B cell (primary cell): Measurements from ENCODE around the gene CYP26C1. TPM values are rescaled to one million over a fixed set of nuclear protein-coding genes. Genes with fewer than 3 reads are reported as not detected.

Source experiments
- ATAC-seq: fragments of 200-7000 bp; cut with Tn5 transposase; one replicate; pipeline ENCODE4 v1.10.0; 2021; ENCODE audit warnings: low read depth, mild to moderate bottlenecking, moderate number of reproducible peaks, moderate library complexity
- CTCF ChIA-PET: fragments of 350-600 bp; sonication (Branson Sonifier 250); formaldehyde crosslinking; loops from one replicate; lab custom pipeline; 2021; ENCODE audit warnings: antibody characterized with exemption, inconsistent platforms; lab: Charles Lee
- POLR2A ChIA-PET: fragments of 350-600 bp; sonication (Branson Sonifier 250); formaldehyde crosslinking; loops from one replicate; lab custom pipeline; 2021; ENCODE audit warnings: antibody characterized with exemption; lab: Charles Lee
- DNase-seq: peaks from one replicate; pipeline ENCODE4 v3.0.0; 2013
- H2AFZ ChIP-seq: 2 replicates; pipeline ENCODE4 v1.6.1; 2012; ENCODE audit warnings: mild to moderate bottlenecking, low read depth, low read length; ENCODE audit not compliant: insufficient read depth, poor library complexity, severe bottlenecking
- H3K27ac ChIP-seq, 2 donors: 1 replicate in 1 of 2; 2 replicates in 1 of 2; pipeline ENCODE4 v1.5.1; 2012 to 2013; ENCODE audit warnings: low read length in 2 of 2, mild to moderate bottlenecking in 2 of 2, moderate library complexity in 1 of 2
- H3K27me3 ChIP-seq, 4 experiments: fragments of 200-600 bp in 1 of 4; sonication (generic) in 1 of 4; replicated peaks in 1 of 4; 1 replicate in 2 of 4; 2 replicates in 2 of 4; pipeline versions ENCODE4 v1.6.1 to v1.7.0; 2013 to 2016; ENCODE audit warnings: low read length in 3 of 4, mild to moderate bottlenecking in 2 of 4, mixed read lengths in 1 of 4, moderate library complexity in 1 of 4; ENCODE audit not compliant: insufficient read depth in 4 of 4, control insufficient read depth in 3 of 4; ENCODE audit errors: control extremely low read depth in 1 of 4
- H3K36me3 ChIP-seq, 2 experiments: replicated peaks in 1 of 2; 1 replicate in 1 of 2; 2 replicates in 1 of 2; pipeline versions ENCODE4 v1.6.1 to v1.7.1; 2013; ENCODE audit warnings: low read length in 1 of 2; ENCODE audit not compliant: insufficient read depth in 2 of 2, control insufficient read depth in 1 of 2; ENCODE audit errors: control extremely low read depth in 1 of 2, extremely low read depth in 1 of 2
- H3K4me1 ChIP-seq, 2 donors: fragments of 200-600 bp in 1 of 2; sonication (generic) in 1 of 2; 1 replicate in 1 of 2; 2 replicates in 1 of 2; pipeline versions ENCODE4 v1.5.1 to v1.6.1; 2013 to 2017; ENCODE audit warnings: low read length in 2 of 2; ENCODE audit not compliant: control insufficient read depth in 2 of 2, insufficient read depth in 2 of 2
- H3K4me2 ChIP-seq: replicated peaks from 2 replicates; pipeline ENCODE3; 2012; ENCODE audit warnings: mild to moderate bottlenecking, low read depth, low read length; ENCODE audit not compliant: poor library complexity, severe bottlenecking
- H3K4me3 ChIP-seq, 5 experiments: fragments of 200-600 bp in 1 of 5; sonication (generic) in 1 of 5; 1 replicate in 3 of 5; 2 replicates in 2 of 5; pipeline versions ENCODE4 v1.5.1 to v1.7.0; 2011 to 2016; ENCODE audit warnings: low read length in 4 of 5, mild to moderate bottlenecking in 4 of 5, low read depth in 2 of 5, control low read depth in 1 of 5, moderate library complexity in 1 of 5; ENCODE audit not compliant: insufficient read depth in 1 of 5; ENCODE audit errors: control extremely low read depth in 1 of 5, extremely low read depth in 1 of 5
- H3K79me2 ChIP-seq: fragments of 200-600 bp; sonication (generic); one replicate; pipeline ENCODE4 v1.6.0; 2016; ENCODE audit warnings: low read length; ENCODE audit not compliant: control insufficient read depth, insufficient read depth
- H3K9ac ChIP-seq: fragments of 200-600 bp; sonication (generic); 2 replicates; pipeline ENCODE4 v1.6.1; 2017; ENCODE audit warnings: mild to moderate bottlenecking, low read length, moderate library complexity
- H3K9me3 ChIP-seq, 3 donors: one replicate each; pipeline versions ENCODE4 v1.6.1 to v1.7.1; 2013; ENCODE audit warnings: low read length in 2 of 3; ENCODE audit not compliant: control insufficient read depth in 2 of 3, insufficient read depth in 1 of 3; ENCODE audit errors: control extremely low read depth in 1 of 3
- H4K20me1 ChIP-seq: 2 replicates; pipeline ENCODE4 v1.6.0; 2012; ENCODE audit warnings: mild to moderate bottlenecking, low read length; ENCODE audit not compliant: insufficient read depth, control insufficient read depth, poor library complexity, severe bottlenecking
- H3K27ac Mint-ChIP-seq: one replicate; pipeline ENCODE4 v1.8.0; 2021; ENCODE audit warnings: mixed read lengths
- H3K27me3 Mint-ChIP-seq: one replicate; pipeline ENCODE4 v1.8.0; 2021; ENCODE audit warnings: mixed read lengths
- H3K4me1 Mint-ChIP-seq: one replicate; pipeline ENCODE4 v1.8.0; 2021; ENCODE audit warnings: mixed read lengths
- H3K4me3 Mint-ChIP-seq: one replicate; pipeline ENCODE4 v1.8.0; 2021; ENCODE audit warnings: mixed read lengths
- H3K9me3 Mint-ChIP-seq: one replicate; pipeline ENCODE4 v1.8.0; 2022; ENCODE audit warnings: mixed read lengths; ENCODE audit not compliant: insufficient read depth
- CTCF ChIP-seq: fragments of 200-600 bp; IDR thresholded peaks from one replicate; pipeline ENCODE4 v1.8.0; 2022; ENCODE audit warnings: antibody characterized with exemption, mild to moderate bottlenecking
- EZH2 ChIP-seq: IDR thresholded peaks from 2 replicates; pipeline ENCODE4 v1.6.1; 2012; ENCODE audit warnings: borderline replicate concordance, low read depth, mild to moderate bottlenecking, moderate library complexity, low read length; ENCODE audit not compliant: insufficient read depth, poor library complexity, severe bottlenecking
- WGBS: methylation state at CpG from one replicate; pipeline ENCODE4 v1.1.5; 2013; ENCODE audit warnings: missing lambda C conversion rate; ENCODE audit not compliant: insufficient coverage; 5-methylcytosine and 5-hydroxymethylcytosine counted together
- intact Hi-C: fragments of 100-400 bp; cut with micrococcal nuclease; formaldehyde crosslinking; loops from one replicate; pipeline ENCODE4 v1.10.0; 2022
- polyA plus RNA-seq: library from polyadenylated mRNA; depleted of rRNA; stranded (reverse); fragments of >200 nt; gene quantifications from 2 replicates; pipeline ENCODE4 v1.2.3, GENCODE V29; 2012
- total RNA-seq, 2 donors: library from RNA; stranded (reverse); fragments of 120-200 nt in 1 of 2; gene quantifications; 1 replicate in 1 of 2; 2 replicates in 1 of 2; pipeline versions ENCODE4 v1.2.3 to v1.2.4, GENCODE V29; 2013 to 2022

The CYP26C1 gene
- total and polyA plus RNA-seq, 2 donors (not counting 1 experiment from before 2014, with no cell fraction given) = 0.01 to 0.57 TPM

DNA sequence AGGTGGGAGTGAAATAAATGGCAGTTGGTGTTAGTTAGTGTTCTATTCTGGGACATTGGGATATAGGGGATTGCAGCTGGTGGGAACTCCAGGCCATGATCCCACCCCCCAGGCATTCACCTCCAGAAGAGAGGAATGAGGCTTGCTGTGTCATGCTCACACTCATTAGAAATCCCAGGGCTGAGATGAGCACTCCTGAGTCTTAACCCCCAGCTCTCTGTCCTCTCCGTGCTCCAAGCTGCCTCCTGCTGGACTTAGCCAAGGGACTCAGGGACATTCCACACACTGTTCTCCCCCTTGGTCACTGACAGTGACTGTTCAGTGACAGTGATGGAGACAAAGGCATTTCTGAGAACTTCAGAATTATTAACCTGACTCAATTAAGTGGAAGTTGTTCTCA, 34.6 kb downstream of the CYP26C1 start:
- Mint-ChIP-seq H3K27ac (no peak overlapping the region), H3K4me3 (no peak overlapping the region), H3K27me3 (peaks cover 23% of the 10 kb centered on the region), H3K4me1 (no peaks in the 10 kb centered on the region), H3K9me3 (no peaks in the 10 kb centered on the region)
- WGBS = 80% methylated on average over 1 of the region's 1 CpG
- no peaks in the 10 kb centered on the region for H3K9me3 ChIP-seq
- H2AFZ ChIP-seq = no peak overlapping the region
- H3K4me2 ChIP-seq = no peak overlapping the region
- no peak overlapping the region for H3K4me3 ChIP-seq
- TF ChIP-seq CTCF = no peak
- H3K27ac ChIP-seq = no peak overlapping the region
- H3K79me2 ChIP-seq = no peaks in the 10 kb centered on the region
- no peaks in the 10 kb centered on the region for H3K27me3 ChIP-seq
- ATAC-seq (no peak), DNase-seq (no peak)
- no peaks in the 10 kb centered on the region for H4K20me1 ChIP-seq
- POLR2A ChIA-PET = no interaction called here
- intact Hi-C loops = no loop called here
- no peaks in the 10 kb centered on the region for H3K36me3 ChIP-seq
- no peaks in the 10 kb centered on the region for H3K4me1 ChIP-seq
- H3K9ac ChIP-seq = no peak overlapping the region
- CTCF ChIA-PET = no interaction called here

GRCh38 chr10:93096901-93097300, 36.3 kb downstream of the CYP26C1 start:
- POLR2A ChIA-PET = no interaction called here
- CTCF ChIA-PET = no interaction called here
- H3K36me3 ChIP-seq = no peaks in the 10 kb centered on the region
- no peaks in the 10 kb centered on the region for H3K9me3 Mint-ChIP-seq
- H3K27me3 ChIP-seq = no peaks in the 10 kb centered on the region
- no peak overlapping the region for H3K4me2 ChIP-seq
- H3K27ac ChIP-seq = no peak overlapping the region
- no peak overlapping the region for H2AFZ ChIP-seq
- H3K4me1 ChIP-seq = no peaks in the 10 kb centered on the region
- no peaks in the 10 kb centered on the region for H4K20me1 ChIP-seq
- H3K9me3 ChIP-seq = no peaks in the 10 kb centered on the region
- H3K27ac Mint-ChIP-seq = no peak overlapping the region
- no peak overlapping the region for H3K9ac ChIP-seq
- H3K4me1 Mint-ChIP-seq = no peaks in the 10 kb centered on the region
- H3K4me3 Mint-ChIP-seq = no peak overlapping the region
- intact Hi-C loops = no loop called here
- peaks cover 19% of the 10 kb centered on the region for H3K27me3 Mint-ChIP-seq
- H3K4me3 ChIP-seq = no peak overlapping the region
- TF ChIP-seq CTCF (no peak), EZH2 (no peak)
- no peaks in the 10 kb centered on the region for H3K79me2 ChIP-seq
- 88% methylated on average over 4 of the region's 5 CpGs for WGBS
- ATAC-seq = no peak
- DNase-seq = no peak
